DND-41 (cell line): ENCODE results near the gene GPR107.

Source experiments
- ATAC-seq: fragments of 200-7000 bp; cut with Tn5 transposase; 3 replicates; pipeline ENCODE4 v1.9.1; 2021; ENCODE audit warnings: low read depth; ENCODE audit not compliant: insufficient read depth
- DNase-seq: peaks from one replicate; pipeline ENCODE4 v3.0.0-alpha.2; 2020
- H2AFZ ChIP-seq: 2 replicates; pipeline ENCODE4 v1.6.0; 2012; ENCODE audit warnings: low read depth, low read length
- H3K27ac ChIP-seq: 2 replicates; pipeline ENCODE4 v1.5.1; 2012; ENCODE audit warnings: low read length, inconsistent platforms
- H3K27me3 ChIP-seq: fragments of 200-600 bp; sonication (generic); 2 replicates; pipeline ENCODE4 v1.6.0; 2012; ENCODE audit warnings: low read length, mild to moderate bottlenecking, inconsistent platforms; ENCODE audit not compliant: insufficient read depth, poor library complexity
- H3K36me3 ChIP-seq: 2 replicates; pipeline ENCODE4 v1.5.1; 2012; ENCODE audit warnings: low read length, inconsistent platforms; ENCODE audit not compliant: insufficient read depth
- H3K4me1 ChIP-seq: 2 replicates; pipeline ENCODE4 v1.5.1; 2012; ENCODE audit warnings: mild to moderate bottlenecking, low read length; ENCODE audit not compliant: insufficient read depth
- H3K4me2 ChIP-seq: 2 replicates; pipeline ENCODE4 v1.6.0; 2012; ENCODE audit warnings: mild to moderate bottlenecking, moderate library complexity, low read length, inconsistent platforms; ENCODE audit not compliant: insufficient read depth
- H3K4me3 ChIP-seq, 2 experiments: fragments of 200-600 bp in 1 of 2; shearing (Covaris generic) in 1 of 2; 2 replicates each; pipeline ENCODE4 v1.5.1; 2012 to 2016; ENCODE audit warnings: inconsistent platforms in 2 of 2, low read length in 2 of 2, mild to moderate bottlenecking in 2 of 2, low read depth in 1 of 2, moderate library complexity in 1 of 2
- H3K79me2 ChIP-seq: 2 replicates; pipeline ENCODE4 v1.6.0; 2012; ENCODE audit warnings: low read length, inconsistent platforms; ENCODE audit not compliant: insufficient read depth
- H3K9ac ChIP-seq: 2 replicates; pipeline ENCODE4 v1.6.0; 2012; ENCODE audit warnings: low read depth, mild to moderate bottlenecking, inconsistent platforms, low read length, moderate library complexity
- H3K9me3 ChIP-seq: 2 replicates; pipeline ENCODE4 v1.5.1; 2012; ENCODE audit warnings: low read length, moderate library complexity, mild to moderate bottlenecking, inconsistent platforms; ENCODE audit not compliant: insufficient read depth, severe bottlenecking
- H4K20me1 ChIP-seq: 2 replicates; pipeline ENCODE4 v1.6.0; 2012; ENCODE audit warnings: low read length; ENCODE audit not compliant: insufficient read depth
- CTCF ChIP-seq: IDR thresholded peaks from 2 replicates; pipeline ENCODE4 v1.5.1; 2012; ENCODE audit warnings: borderline replicate concordance, low read length, moderate library complexity, mild to moderate bottlenecking; ENCODE audit not compliant: poor library complexity, severe bottlenecking; ENCODE audit errors: extremely low read depth
- EZH2 ChIP-seq: IDR thresholded peaks from 3 replicates; pipeline ENCODE4 v1.6.1; 2012; ENCODE audit warnings: borderline replicate concordance, low read depth, mild to moderate bottlenecking, moderate library complexity, low read length, inconsistent platforms; ENCODE audit not compliant: severe bottlenecking

Gene GPR107

GRCh38 chr9:130186839-130187522 lies 133.3 kb downstream of the GPR107 start:
- no peaks in the 10 kb centered on the region for H4K20me1 ChIP-seq
- H3K4me1 ChIP-seq, result no peaks in the 10 kb centered on the region
- H3K9me3 ChIP-seq, result no peaks in the 10 kb centered on the region
- H3K79me2 ChIP-seq, result no peaks in the 10 kb centered on the region
- H3K9ac ChIP-seq, result no peak overlapping the region
- no peak overlapping the region for H3K27ac ChIP-seq
- H3K4me3 ChIP-seq, result no peak overlapping the region
- no peak for DNase-seq
- H3K4me2 ChIP-seq, result no peak overlapping the region
- TF ChIP-seq EZH2, result no peak
- TF ChIP-seq CTCF, result no peak
- H2AFZ ChIP-seq, result no peak overlapping the region
- H3K27me3 ChIP-seq, result no peaks in the 10 kb centered on the region
- ATAC-seq, result peak; percentile 31; the same call in 1 of the 3 replicates
- H3K36me3 ChIP-seq, result no peaks in the 10 kb centered on the region

- H3K9ac ChIP-seq, result no peak overlapping the region
- no peaks in the 10 kb centered on the region for H3K27me3 ChIP-seq
- H3K4me3 ChIP-seq, result no peak overlapping the region
- H3K36me3 ChIP-seq, result no peaks in the 10 kb centered on the region
- H3K4me2 ChIP-seq, result no peak overlapping the region
- H3K4me1 ChIP-seq, result no peaks in the 10 kb centered on the region
- H3K27ac ChIP-seq, result no peak overlapping the region
- no peaks in the 10 kb centered on the region for H3K9me3 ChIP-seq
- DNase-seq (no peak), ATAC-seq (no peak)
- no peaks in the 10 kb centered on the region for H4K20me1 ChIP-seq
- no peak overlapping the region for H2AFZ ChIP-seq
- no peaks in the 10 kb centered on the region for H3K79me2 ChIP-seq
- TF ChIP-seq EZH2 (no peak), CTCF (no peak)
These were observed 133.8 kb downstream of the GPR107 start for GRCh38 chr9:130187523-130187846.

- no peak overlapping the region for H2AFZ ChIP-seq
- DNase-seq, result no peak
- no peak overlapping the region for H3K4me2 ChIP-seq
- no peaks in the 10 kb centered on the region for H3K9me3 ChIP-seq
- H4K20me1 ChIP-seq, result no peaks in the 10 kb centered on the region
- no peaks in the 10 kb centered on the region for H3K27me3 ChIP-seq
- no peak for TF ChIP-seq CTCF
- no peak for TF ChIP-seq EZH2
- no peak overlapping the region for H3K27ac ChIP-seq
- no peak overlapping the region for H3K4me3 ChIP-seq
- no peak for ATAC-seq
- no peaks in the 10 kb centered on the region for H3K79me2 ChIP-seq
- no peak overlapping the region for H3K9ac ChIP-seq
- H3K36me3 ChIP-seq, result no peaks in the 10 kb centered on the region
- H3K4me1 ChIP-seq, result no peaks in the 10 kb centered on the region
These were observed 135.3 kb downstream of the GPR107 start for GRCh38 chr9:130188860-130189481.
